OCI-LY7 (cell line): ENCODE measurements around the gene CYP26A1.

Source experiments
- CTCF ChIP-seq: fragments of 200-600 bp; sonication (generic); conservative IDR thresholded peaks from 2 replicates; pipeline ENCODE4 v1.5.1; 2014; ENCODE audit warnings: mild to moderate bottlenecking, antibody characterized with exemption, low read length, moderate library complexity, mixed read lengths
- EZH2phosphoT487 ChIP-seq: fragments of 200-600 bp; sonication (generic); IDR thresholded peaks from 2 replicates; pipeline ENCODE4 v1.6.1; 2018; ENCODE audit warnings: low read depth, borderline replicate concordance, mild to moderate bottlenecking, mixed run types, antibody characterized with exemption, low read length, moderate library complexity, mixed read lengths

GRCh38 chr10:93065675-93066543, 7.8 kb upstream of the CYP26A1 start:
- TF ChIP-seq CTCF (no peak), EZH2phosphoT487 (no peak)
